HG03175 (cell line): ENCODE data around the gene PIK3R1.

Source experiments
- ATAC-seq: cut with Tn5 transposase; IDR thresholded peaks from one replicate; pipeline ENCODE4 v1.9.1; 2021; ENCODE audit warnings: mild to moderate bottlenecking, moderate library complexity; ENCODE audit not compliant: unreplicated experiment

The PIK3R1 gene

DNA sequence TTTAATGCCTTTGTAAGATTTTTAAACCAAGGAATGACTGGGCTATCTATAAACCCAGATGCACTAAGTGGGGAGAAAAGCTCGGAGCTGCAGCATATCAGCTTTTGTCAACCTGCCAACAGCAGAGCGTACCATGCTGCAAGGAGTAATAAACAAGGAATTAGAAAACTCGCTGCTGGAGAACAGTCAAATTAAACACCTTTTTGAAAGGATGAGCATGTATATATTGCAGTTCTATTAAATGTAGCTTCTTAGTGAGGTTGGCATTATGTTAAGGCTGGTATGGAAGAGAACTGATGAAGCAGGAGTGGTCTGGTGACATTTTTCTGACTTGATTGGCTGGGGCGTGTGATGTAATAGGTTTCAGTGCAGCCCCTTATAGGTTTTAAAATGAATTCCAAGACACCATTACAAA is 74.7 kb downstream of the PIK3R1 start:
- ATAC-seq, result no peak

DNA sequence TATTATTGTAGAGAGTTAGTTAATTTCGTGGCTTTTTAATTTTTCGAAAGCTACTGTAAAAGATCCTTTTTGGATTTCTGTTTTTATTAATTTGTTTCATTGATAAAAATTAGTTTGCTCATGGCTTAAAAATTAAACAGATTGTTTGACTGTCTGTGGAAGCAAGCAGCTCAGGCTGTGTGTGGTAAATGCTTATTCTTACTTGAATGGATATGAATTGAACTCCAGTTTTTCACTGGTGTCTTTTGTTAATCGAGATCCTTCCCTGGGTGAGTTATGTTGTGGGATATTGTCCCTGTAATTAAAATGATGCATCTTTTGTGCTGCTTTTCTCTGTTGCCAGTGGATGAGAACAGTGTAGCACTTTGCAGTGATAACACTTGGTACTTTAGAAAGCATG is 75.3 kb downstream of the PIK3R1 start:
- no peak for ATAC-seq

DNA sequence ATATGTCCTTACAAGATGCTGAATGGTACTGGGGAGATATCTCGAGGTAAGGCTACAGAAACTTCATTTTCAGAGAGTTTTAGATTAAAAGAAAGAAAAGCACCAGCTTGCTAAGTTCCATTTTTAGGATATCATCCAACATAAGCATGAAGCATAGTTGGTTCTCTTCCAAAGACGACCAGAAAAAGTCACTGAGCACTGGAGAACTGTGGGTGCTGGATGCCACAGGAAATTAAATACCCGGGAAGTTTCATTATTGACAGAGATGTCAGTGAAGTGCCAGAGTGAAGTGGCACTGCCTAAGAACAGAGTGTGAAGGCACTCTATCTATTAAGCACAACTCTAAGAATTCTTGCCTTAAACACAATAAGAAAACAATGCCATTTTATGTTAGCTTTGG is 76.8 kb downstream of the PIK3R1 start:
- no peak for ATAC-seq

DNA sequence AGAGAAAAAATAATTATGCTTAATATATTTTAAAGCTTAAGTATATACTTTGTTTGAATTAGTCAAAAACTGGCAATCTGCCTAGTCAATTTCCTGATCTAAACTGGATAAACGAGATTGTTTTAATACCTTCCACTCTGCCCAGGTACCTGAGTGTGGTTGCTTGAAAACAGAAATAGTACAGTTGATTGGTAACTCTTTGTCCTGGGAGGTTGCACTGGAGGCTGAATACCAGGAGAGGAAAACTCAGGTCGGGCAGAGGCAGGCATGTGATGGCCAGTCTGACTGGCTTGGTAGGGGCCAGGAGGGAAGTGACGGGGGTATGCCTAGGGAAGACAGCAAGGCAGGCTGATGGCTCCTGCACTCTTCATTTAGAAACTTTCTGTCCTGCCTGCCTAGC is 80.2 kb downstream of the PIK3R1 start:
- no peak for ATAC-seq

DNA sequence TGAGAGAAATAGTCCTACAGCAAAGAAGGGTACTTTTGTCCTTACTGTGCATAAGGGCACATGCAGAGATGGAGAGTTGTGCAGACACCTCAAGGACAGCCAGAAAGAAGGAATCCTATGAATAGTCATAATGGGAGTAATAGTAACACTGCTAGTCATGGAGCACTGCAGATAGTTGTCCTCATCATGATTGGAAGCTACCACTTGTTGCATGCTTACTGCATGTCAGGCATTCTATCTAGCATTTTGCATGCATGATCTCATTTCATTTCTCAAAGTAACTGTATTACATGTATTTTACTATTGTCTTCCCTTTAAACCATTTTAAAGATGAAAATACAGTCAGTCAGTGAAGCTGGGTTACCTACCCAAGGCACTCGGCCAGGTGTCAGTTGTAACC is 81.3 kb downstream of the PIK3R1 start:
- no peak for ATAC-seq

DNA sequence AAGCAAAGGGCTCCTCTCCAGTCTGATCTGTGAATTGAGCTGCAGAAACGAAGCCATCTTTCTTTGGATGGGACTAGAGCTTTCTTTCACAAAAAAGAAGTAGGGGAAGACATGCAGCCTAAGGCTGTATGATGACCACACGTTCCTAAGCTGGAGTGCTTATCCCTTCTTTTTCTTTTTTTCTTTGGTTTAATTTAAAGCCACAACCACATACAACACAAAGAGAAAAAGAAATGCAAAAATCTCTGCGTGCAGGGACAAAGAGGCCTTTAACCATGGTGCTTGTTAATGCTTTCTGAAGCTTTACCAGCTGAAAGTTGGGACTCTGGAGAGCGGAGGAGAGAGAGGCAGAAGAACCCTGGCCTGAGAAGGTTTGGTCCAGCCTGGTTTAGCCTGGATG is 82.1 kb downstream of the PIK3R1 start:
- ATAC-seq, result no peak

DNA sequence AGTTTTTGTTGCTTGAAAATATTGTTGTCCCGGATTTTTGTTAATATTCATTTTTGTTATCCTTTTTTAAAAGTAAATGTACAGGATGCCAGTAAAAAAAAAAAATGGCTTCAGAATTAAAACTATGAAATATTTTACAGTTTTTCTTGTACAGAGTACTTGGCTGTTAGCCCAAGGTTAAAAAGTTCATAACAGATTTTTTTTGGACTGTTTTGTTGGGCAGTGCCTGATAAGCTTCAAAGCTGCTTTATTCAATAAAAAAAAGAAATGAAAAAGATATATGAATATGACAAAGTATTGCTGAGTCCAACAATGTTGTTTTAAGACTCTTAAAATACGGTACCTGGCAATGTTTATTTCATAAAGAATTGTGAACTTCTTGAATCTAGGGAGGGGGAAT is 82.9 kb downstream of the PIK3R1 start:
- ATAC-seq, result no peak

DNA sequence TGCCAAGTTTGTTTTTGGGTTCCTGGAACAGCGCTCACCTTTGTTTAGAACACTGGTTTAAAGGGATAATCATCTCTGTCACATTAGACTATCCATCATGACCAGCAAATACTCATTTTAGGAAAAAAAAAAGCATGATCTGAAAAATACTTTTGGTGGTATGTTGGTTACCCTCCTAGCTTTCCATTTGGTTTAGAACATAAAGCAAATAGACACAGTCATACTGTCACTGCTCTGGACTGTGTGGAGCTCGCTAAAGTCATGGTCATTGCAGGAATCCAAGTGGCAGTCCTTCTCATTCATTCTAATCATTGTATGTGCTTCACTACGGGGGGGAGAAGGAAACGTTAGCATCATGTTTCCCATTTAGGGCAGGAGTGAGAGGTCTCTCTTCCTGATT is 83.5 kb downstream of the PIK3R1 start:
- ATAC-seq, result no peak

DNA sequence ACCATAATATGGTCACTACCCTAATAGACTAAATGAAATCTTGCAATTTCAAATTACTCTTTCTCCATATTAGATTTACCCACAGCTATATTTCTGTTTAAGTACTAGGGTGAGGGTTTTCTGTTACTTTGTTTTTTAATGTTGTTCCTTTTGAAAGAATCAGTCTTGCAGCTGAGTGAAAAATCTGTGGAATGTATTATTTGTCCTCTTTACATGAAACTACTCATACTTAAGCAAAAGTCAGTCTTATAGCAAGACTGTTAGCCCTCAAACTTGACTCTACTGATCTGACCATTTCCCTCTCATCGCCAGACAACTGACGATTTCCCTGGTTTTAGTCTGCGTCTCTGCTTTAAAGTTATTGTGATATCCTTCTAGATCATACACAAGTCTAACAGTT is 84.0 kb downstream of the PIK3R1 start:
- ATAC-seq, result no peak

DNA sequence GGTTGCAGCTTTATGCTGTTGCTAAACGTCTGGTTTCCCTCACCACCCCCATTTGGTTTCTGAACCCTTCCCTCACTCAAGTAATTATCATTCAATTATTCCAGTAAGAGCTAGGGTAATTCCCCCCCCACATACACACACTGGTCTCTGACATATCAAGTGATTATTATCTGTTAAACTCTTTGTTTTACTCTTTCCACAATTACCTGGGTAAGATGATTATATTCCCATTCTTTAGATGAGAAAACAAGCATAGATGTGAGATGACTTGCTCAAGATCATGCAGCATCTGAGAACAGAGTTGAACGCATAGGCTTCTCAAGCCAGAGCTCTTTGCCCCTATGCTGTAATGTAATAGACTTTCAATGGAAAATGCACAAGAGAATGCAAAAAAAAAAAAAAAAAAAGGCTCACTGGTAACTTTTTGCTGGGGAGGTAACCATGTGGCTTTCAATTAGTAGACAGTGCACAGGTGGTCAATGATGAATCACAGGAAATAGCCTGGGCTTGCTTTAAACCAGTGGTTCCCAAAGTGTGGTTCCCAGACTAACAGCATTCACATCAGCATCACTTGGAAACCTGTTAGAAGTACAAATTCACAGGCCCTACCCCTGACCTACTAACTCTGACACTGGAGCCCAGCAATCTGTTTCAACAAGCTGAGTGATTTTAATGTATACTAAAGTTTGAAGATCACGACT is 87.6 kb downstream of the PIK3R1 start:
- peak; percentile 55 for ATAC-seq

DNA sequence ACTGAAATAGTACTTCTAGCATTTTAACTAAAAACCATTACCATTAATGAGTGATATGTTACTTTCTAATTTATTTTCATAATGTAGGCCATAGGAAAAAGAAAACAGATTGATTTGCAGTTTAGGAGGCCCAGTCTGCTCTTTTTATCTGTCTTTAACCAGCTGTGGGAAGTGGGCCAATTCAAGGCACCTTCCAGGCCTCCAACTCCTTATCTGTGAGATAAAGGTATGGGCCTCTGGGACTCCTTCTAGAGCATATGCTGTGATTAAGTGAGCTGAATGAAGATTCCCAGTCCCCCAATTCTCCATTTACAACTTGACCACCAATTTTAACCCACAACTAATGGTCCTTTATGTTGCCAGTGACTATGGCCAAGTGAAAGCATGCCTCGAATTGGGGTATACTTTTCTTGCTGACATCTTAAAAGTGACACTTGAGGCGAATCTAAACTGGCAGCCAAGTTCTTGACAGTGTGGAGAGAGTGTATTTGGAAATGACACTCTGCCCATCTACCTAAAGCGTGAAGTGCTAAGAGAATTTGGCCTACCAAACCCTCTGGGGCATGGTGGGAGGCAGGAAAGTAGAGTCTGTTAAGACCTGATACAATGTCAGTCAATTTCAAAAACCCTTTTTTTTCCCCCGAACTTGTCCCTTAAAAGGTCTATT is 88.3 kb downstream of the PIK3R1 start:
- peak; percentile 16 for ATAC-seq

DNA sequence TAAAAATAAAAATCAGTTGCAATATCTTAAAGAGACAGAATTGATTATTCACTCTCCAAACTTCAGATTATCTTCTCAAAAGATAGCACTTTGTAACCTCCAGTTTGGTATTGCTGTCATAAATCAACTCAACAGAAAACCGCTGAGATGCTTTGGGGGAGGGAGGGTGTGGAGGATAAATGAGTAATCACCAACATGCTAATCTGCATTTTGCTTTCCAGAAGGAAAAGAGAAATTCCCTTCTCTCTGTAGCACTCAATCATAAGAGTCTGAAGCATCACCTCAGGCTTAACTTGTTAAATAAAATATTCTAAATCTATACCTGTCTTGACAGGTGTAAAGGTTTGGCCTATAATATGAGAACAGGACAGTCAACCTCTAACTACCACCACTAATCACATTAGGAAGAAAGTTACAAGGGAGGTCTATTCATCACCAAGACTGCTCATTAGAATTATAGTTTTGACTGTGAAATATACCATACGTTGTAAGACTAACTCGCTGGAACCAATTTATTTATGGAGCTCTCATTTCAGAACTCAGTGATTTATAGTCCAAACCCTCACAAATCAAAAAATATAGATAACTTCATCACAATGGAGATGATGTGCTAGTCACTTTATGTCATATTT is 89.0 kb downstream of the PIK3R1 start:
- no peak for ATAC-seq

DNA sequence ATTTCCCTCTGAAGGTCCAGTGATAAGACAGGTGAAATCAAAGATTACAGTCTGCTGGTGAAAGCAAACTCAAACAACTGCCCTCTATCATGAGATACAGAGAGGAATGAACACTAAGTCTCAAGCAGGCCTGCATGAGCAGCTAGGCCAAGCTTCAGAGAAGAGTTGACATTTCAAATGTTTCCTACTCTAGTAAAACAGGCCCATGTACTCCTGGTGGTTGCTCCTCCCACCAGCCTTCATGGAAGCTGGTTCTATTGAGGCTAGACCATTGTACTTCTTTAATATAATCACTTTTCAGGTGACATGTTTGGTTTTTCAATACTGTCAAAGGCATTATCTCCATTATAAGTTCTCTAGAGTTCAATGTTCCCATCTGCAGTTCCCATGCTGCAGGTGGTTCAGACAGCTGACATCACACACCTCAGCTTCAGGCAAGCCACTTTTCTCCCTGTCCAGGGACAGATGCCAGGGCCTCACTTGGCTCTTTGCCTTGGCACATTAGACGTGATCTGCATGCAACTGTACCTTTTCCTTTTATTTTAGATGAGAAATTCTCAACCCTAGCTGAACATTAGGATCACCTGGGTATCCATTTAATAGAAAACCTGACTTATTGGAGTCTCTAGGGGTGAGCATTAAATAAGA is 89.8 kb downstream of the PIK3R1 start:
- ATAC-seq, result no peak

DNA sequence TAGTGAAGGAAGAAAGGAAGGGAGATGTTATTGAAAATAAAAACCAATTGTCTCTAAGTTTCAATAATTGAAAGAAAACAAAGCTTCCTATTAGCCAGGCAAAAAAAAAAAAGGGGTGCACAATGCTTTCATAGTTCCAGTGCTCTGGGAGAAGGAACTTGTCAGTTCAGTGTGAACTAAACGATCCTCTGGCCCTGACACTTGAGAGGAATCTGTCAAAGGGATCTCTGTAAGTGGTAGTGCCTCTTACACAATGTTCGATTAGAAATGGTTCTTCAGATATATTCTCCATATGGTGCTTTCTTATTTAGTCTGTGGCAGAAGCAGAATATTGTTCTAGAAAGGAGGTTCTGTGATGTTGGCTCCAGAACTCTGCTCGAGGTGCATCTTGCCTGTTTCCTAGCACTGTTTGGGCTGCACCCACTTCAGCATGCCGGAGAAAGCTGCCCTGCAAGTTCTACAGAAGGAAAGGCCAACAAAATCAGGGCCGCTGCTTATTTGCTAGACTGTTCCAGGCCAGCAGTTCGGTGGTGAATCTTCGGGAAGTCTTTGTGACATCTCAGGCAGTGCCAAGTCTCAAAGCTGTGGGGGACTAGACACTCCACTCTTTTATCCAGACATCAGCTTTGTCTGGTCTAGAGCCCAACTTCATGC is 90.9 kb downstream of the PIK3R1 start:
- no peak for ATAC-seq

DNA sequence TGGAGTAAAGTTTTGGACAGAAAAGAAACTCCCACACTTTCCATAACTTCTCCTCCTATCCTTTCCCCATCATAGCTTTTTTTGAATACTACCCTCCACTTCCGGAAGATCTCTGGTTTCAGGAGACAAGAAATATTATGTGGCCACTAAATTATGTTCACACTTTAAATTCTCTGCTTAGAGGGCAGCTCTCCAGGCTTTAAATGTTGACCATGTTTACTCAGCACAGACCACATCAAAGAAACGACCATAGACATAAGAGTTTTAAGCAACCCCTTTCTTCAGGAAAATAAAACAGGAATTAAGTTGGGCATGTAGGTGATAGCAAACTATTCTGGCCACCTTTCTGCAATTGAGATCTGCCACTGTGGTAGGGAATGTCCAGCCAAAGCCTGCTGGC is 97.8 kb downstream of the PIK3R1 start:
- ATAC-seq, result no peak

DNA sequence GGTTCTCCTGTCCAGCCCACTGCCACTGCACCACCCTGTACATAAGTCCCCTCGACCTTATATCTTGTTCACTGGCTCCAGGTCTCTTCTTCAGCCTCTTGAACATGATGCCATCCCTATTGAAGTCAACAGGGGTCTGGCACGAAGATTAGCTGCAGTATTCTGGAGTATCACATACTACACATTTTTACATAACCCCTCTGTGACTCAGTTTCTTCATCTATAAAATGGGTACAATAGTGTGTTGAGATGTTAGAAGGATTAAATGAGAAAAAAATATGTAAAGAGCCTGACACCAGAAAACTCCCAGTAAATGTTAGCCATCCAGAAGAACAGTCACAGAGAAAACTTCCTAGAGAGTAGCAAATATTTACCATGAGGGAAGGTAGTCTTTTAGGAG is 98.9 kb downstream of the PIK3R1 start:
- ATAC-seq, result no peak

DNA sequence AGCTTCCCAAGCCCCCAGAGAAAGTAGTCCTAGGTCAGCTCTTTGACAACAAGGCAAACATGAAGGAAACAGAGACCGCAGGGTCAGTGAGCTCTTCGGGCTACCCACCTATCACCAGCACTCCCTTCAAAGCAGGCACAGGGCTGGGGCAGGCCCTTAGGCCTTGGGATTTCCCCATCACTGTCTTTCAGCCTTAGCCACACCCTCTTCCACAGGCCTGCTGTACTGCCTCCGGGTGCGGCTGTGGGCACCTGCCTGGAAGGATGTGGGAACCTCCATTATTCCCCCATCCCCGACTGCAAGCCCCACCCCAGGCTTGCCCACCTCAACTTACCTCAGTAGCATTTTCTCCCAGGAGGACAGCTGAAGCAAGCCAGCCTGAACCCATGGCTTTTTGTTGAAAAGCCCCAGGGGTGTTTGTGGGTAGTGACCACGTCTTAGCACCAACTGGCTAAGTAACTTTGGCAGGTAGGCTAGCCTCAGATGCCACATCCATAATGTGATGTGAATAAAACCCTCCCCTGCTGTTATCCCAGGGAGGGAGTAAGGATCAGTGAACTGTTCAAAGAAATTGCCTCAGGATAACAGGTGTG is 100.2 kb downstream of the PIK3R1 start:
- peak; percentile 86 for ATAC-seq

DNA sequence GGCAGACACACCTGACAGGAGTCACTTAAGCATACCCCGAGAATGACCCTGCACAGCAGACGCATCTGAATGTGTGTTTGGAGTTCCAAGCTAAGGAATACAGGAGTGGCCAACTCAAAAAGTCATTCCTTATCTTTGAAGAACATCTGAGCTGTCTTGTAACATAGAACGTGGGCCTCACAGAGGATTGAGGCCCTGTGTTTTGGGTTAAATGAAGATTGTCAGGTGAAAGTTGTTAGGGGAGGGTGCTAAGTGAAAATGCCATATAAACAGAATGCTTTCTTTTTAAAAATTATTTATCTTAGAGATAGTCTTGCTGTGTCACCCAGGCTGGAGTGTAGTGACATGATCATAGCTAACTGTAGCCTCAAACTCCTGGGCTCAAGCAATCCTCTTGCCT is 100.9 kb downstream of the PIK3R1 start:
- no peak for ATAC-seq

DNA sequence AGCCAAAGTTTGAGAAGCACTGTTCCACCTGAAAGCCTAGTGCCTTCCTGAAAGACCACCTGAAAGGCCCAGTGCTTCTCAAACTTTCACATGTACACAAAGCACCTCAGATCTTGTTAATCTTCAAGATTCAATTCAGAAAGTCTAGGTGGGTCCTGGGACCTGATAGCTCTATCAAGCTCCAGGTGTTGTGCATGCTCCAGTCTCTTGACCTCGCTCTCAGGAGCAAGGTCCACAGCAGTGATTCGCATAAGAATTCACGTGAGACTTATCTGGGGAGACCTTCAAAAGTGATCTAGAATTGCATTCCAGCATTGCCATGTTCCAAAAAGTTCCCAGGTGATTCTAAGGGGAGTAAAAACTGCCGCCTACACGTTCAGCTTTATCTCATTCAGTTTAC is 102.1 kb downstream of the PIK3R1 start:
- ATAC-seq, result no peak

DNA sequence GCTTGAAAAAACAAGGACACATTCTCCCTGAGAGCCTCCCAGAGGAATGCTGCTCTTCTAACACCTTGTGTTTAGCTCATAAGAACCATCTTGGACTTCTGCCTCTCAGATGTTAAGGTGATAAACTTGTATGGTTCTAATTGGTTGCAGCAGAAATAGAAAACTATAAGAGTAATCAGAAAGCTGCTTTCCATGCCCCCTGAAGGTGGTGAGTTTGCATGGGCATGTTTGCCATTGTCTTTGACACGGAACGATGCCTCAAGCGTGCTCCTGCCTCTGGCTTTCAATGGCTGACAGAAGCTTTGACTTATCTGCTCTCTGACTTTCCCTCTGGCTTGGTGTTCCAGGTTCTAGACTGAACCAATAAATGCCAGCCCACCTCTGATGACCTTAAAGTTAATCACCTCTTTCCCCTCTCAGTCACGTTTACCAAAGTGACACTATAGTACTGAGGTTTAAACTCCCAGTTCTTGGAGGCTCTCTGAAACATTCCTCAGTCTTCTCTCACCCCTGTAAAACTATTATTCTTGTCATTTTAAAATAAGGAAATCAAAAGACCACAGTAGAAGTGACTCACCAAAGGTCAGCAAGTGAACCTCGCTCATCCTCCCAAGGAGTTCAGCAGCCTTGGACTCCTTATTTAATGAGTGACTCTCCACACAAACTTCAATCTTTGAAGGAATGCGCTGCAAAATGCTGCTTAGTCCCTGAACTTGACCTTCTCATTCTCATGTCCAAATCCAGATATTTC is 103.6 kb downstream of the PIK3R1 start:
- no peak for ATAC-seq
